T-helper 2 cell treated with Interferon-gamma antibody and Interleukin-4, amounts not matched to agents 100 ng/mL and 5 ng/mL, for 36 hours (primary cell): ENCODE results near the gene COL1A1. TPM values are rescaled to one million over a fixed set of nuclear protein-coding genes. Genes with fewer than 3 reads are reported as not detected.

Source experiments
- intact Hi-C: fragments of 100-400 bp; cut with micrococcal nuclease; formaldehyde crosslinking; loops from one replicate; pipeline ENCODE4 v1.15.1; 2023
- total RNA-seq: library from RNA; stranded (reverse); gene quantifications from 2 replicates; pipeline ENCODE4 v1.2.3, GENCODE V29; 2022

Gene COL1A1
- 1.2 and 1.5 TPM in 2 replicates for total RNA-seq

DNA sequence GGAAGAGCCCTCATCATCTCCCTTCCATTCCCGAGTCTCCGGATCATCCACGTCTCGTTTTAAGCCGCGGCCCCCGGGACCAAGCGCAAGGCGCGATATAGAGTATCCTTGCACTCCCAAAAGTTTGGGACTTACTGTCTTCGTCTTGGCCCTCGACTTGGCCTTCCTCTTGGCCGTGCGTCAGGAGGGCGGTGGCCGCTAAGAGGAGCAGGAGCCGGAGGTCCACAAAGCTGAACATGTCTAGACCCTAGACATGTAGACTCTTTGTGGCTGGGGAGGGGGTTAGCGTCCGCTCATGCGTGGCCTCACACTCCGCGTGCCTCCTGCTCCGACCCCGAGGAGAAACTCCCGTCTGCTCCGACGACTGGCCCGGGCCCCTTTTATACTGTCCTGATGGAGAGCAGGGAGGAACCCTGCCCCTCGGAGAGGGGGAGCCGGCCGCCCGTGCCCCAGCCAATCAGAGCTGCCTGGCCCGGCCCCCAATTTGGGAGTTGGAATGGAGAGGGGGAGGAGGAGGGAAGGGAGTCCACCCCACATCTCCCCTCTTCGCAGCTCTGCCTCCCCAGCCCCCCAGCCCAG lies at the start of gene COL1A1:
Gene COL1A1 (minus strand): TSS at position 356 of the 579 bp plus-strand sequence. CDS start 118 bp downstream, at position 238.
- intact Hi-C loops, result loop anchor here (5.0 kb wide), 1 partner anchor 146 kb away; the partner anchor contains the start of gene XYLT2

- intact Hi-C loops, result no loop called here
Observed at GRCh38 chr17:50248255-50248654, 46.8 kb upstream of the COL1A1 start.

- intact Hi-C loops, result no loop called here
Observed at GRCh38 chr17:50244771-50245170, 43.3 kb upstream of the COL1A1 start.

- intact Hi-C loops, result no loop called here
Observed at GRCh38 chr17:50241431-50241830, 40.0 kb upstream of the COL1A1 start.

DNA sequence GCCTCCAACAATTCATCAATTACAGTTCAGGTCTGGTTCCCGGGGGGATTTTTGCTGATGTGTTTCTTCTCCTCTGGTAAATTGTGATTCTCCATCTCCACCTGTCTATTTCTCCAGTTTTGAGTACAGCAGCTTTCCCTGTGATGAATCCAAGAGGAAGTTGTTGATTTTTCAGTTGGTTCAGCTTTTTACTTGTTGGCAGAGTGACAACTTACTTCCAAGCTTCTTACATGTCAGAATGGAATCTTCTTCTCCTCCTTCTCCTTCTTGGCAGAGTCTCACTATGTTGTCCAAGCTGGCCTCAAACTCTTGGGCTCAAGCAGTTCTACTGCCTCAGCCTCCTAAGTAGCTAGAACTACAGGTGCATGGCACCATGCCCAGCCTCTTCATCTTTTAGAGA lies 39.4 kb upstream of the COL1A1 start:
- intact Hi-C loops, result no loop called here

GRCh38 chr17:50239937-50240336 lies 38.5 kb upstream of the COL1A1 start:
- intact Hi-C loops, result no loop called here

DNA sequence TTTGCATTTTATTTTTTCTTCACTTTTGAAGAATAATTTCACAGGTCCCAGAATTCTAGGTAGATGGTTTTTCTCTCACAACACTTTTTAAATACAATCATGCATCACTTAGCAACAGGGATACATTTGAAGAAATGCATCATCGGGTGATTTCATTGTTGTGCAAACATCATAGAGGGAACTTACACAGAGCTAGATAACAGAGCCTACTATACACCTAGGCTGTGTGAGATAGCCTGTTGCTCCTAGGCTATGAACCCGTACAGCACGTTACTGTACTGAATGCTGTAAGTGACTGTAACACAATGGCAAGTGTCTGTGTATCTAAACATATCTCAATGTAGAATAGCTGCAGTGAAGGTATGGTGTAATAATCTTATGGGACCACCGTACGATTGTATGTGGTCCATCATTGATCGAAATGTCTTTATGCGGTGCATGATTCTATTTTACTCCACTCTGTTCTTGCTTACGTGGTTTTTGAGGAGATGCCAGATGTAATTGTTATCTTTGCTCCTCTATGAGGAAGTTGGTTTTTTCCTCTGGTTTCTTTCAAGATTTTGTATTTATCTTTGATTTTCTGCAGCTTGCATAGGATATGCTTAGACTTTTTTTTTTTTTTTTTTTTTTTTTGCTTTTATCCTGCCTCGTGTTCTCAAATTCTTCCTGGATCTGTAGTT lies 37.3 kb upstream of the COL1A1 start:
- intact Hi-C loops, result no loop called here

DNA sequence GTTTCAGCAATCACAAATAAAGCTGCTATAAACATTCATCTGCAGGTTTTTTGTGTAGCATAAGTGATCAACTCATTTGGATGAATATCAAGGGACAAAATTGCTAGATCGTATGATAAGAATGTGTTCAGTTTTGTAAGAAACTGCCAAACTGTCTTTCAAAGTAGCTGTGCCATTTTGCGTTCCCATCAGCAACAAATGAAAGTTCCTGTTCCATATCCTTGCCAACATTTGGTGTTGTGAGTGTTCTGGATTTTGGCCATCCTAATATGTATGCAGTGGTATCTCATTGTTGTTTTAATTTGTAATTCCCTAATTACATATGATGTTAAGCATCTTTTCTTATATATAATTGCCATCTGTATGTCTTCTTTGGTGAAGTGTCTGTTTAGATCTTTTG lies 36.5 kb upstream of the COL1A1 start:
- intact Hi-C loops, result no loop called here

DNA sequence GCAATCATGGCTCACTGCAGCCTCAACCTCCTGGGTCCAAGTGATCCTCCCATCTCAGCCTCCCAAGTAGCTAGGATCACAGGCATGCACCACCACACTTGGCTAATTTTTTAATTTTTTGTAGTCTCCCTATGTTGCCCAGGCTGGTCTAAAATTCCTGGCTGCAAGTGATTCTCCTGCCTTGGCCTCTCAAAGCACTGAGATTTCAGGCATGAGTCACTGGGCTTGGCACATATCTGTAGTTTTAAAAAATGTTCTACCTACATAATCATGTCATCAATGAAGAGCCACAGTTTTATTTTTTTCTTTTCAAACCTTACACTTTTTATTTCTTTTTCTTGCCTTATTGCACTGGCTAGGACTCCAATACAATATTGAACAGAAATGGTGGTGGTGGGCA lies 33.1 kb upstream of the COL1A1 start:
- intact Hi-C loops, result no loop called here

GRCh38 chr17:50225701-50226240 lies 24.3 kb upstream of the COL1A1 start:
- intact Hi-C loops, result no loop called here

DNA sequence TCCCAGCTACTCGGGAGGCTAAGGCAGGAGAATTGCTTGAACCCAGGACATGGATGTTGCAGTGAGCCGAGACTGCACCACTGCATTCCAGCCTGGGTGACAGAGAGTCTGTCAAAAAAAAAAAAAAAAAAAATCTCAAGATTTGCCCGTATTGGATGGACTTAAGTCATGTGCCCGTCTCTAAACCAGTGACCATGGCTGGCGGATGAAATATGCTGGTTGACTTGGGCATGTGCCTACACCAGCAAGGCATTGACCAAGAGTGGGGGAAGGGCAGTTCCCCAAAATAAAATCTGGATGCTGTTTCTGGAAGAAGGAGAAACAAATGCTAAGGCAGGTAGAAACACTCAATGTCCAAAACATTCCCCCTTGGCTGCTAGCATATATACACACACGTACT lies 21.5 kb upstream of the COL1A1 start:
- intact Hi-C loops, result no loop called here

GRCh38 chr17:50221864-50222545 lies 20.6 kb upstream of the COL1A1 start:
- intact Hi-C loops, result no loop called here

DNA sequence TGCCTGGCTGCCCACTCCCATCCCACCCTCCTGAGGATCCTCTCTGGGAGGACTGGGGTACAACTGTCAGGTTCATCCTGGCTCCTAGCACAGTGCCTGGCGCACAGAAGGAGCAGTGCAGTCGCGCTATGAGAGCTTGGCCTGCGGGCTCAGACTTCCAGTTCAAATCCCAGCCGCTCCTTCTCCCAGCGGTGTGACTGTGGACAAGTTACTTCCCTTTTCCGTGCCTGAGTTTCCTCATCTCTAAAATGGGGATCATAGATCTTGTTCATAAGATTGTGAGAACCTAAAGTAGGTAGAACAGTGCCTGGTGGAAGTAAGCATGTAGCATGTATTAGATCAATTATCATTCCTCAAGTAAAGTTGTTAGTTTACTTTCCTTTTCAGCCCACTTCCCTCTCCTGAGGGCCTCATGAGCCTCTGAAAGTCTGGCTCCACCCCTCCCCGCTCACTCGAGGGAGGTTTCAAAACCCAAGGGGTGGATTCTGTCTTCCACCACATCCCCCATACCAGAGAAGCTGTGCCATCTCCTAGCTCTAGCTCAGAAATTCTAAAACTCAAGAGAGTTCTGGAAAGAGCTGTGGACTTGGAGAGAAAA lies 19.9 kb upstream of the COL1A1 start:
- intact Hi-C loops, result no loop called here

- intact Hi-C loops, result no loop called here
Observed at GRCh38 chr17:50220811-50221210, 19.4 kb upstream of the COL1A1 start.

GRCh38 chr17:50219939-50220465 lies 18.6 kb upstream of the COL1A1 start:
- intact Hi-C loops, result no loop called here

GRCh38 chr17:50219342-50219741 lies 17.9 kb upstream of the COL1A1 start:
- intact Hi-C loops, result no loop called here

DNA sequence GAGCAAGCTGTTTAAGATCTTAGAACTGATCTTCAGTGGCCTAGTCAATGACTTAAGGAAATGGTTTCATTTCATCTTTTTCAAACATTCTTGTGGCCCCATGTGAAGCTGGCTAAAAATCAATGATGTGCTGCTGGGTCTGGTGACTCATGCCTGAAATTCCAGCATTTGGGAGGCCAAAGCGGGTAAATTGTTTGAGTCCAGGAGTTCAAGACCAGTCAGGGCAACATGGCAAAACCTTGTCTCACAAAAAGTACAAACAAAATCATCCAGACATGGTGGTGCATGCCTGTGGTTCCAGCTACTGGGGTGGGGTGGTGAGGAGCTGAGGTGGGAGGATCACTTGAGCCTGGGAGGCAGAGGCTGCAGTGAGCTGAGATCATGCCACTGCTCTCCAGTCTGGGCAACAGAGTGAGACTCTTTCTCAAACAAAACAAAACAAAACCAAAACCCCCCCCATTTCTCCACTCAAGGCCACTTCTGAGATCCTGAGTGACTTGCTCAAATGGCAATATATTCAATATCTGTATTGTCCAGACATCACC lies 17.4 kb upstream of the COL1A1 start:
- intact Hi-C loops, result no loop called here

GRCh38 chr17:50218071-50218759 lies 16.8 kb upstream of the COL1A1 start:
- intact Hi-C loops, result no loop called here

DNA sequence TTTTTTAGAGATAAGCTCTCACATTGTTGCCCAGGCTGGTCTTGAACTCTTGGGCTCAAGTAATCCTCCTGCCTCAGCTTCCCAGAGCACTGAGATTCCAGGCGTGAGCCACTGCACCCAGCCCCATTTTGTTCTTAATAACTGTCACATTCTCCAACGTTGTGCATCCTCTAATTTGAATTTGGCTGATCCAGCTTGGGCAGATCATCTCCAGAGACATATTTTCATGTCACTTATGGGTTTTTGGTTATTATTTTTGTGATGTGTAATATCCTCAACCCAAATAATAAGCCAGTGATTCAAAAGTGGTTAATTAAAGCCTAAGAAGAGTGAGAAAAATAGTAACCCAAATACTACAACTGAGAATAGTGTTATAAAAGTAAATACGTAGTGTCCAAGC lies 16.2 kb upstream of the COL1A1 start:
- intact Hi-C loops, result no loop called here

- intact Hi-C loops, result no loop called here
Observed at GRCh38 chr17:50214976-50215760, 13.7 kb upstream of the COL1A1 start.
